DND-41 (cell line): ENCODE data around the gene TMED3.
"Not testable (repeated sequence)": the region's sequence is repeated elsewhere in the genome, so short reads cannot be mapped to it uniquely, and the experiment has no call there.

Source experiments
- CTCF ChIP-seq: IDR thresholded peaks from 2 replicates; pipeline ENCODE4 v1.5.1; 2012; ENCODE audit warnings: borderline replicate concordance, low read length, moderate library complexity, mild to moderate bottlenecking; ENCODE audit not compliant: poor library complexity, severe bottlenecking; ENCODE audit errors: extremely low read depth
- EZH2 ChIP-seq: IDR thresholded peaks from 3 replicates; pipeline ENCODE4 v1.6.1; 2012; ENCODE audit warnings: borderline replicate concordance, low read depth, mild to moderate bottlenecking, moderate library complexity, low read length, inconsistent platforms; ENCODE audit not compliant: severe bottlenecking

GRCh38 chr15:79319973-79320372, 9.1 kb downstream of the TMED3 start:
- TF ChIP-seq EZH2, CTCF: not testable (repeated sequence)
